HCT116 (cell line): ENCODE results near the gene TFPI2.

Experiments
- CEBPB ChIP-seq: IDR thresholded peaks from 2 replicates; pipeline ENCODE4 v1.6.1; 2012; ENCODE audit warnings: low read depth
- EZH2 ChIP-seq: fragments of 200-600 bp; sonication (generic); IDR thresholded peaks from 2 replicates; pipeline ENCODE4 v1.6.1; 2017; ENCODE audit warnings: antibody characterized with exemption, mixed run types
- EZH2phosphoT487 ChIP-seq: fragments of 200-600 bp; IDR thresholded peaks from 2 replicates; pipeline ENCODE4 v1.6.1; 2018; ENCODE audit warnings: antibody characterized with exemption, borderline replicate concordance
- FOSL1 ChIP-seq: IDR thresholded peaks from 2 replicates; pipeline ENCODE4 v1.6.1; 2012; ENCODE audit warnings: low read depth
- POLR2A ChIP-seq: IDR thresholded peaks from 2 replicates; pipeline ENCODE4 v1.7.0; 2011; ENCODE audit warnings: borderline replicate concordance; ENCODE audit not compliant: insufficient read depth, insufficient read length; ENCODE audit errors: extremely low read depth
- TCF7L2 ChIP-seq: IDR thresholded peaks from 2 replicates; pipeline ENCODE4 v1.7.0; 2011; ENCODE audit warnings: borderline replicate concordance, inconsistent platforms; ENCODE audit not compliant: insufficient read depth, insufficient read length; ENCODE audit errors: extremely low read depth
- TF ChIP-seq, protein P1 (sequence below), 3 experiments: fragments of 200-600 bp in 1 of 3; sonication (generic) in 1 of 3; IDR thresholded peaks in 2 of 3; conservative IDR thresholded peaks in 1 of 3; 2 replicates each; pipeline ENCODE4 v1.5.1; 2012 to 2017; ENCODE audit warnings: low read depth in 2 of 3, low read length in 2 of 3, antibody characterized with exemption in 1 of 3, borderline replicate concordance in 1 of 3, control low read depth in 1 of 3, mild to moderate bottlenecking in 1 of 3, mixed read lengths in 1 of 3, mixed run types in 1 of 3, moderate library complexity in 1 of 3; ENCODE audit not compliant: insufficient read depth in 1 of 3
- TF ChIP-seq, protein P2 (sequence below): IDR thresholded peaks from 2 replicates; pipeline ENCODE4 v1.6.1; 2012

DNA sequence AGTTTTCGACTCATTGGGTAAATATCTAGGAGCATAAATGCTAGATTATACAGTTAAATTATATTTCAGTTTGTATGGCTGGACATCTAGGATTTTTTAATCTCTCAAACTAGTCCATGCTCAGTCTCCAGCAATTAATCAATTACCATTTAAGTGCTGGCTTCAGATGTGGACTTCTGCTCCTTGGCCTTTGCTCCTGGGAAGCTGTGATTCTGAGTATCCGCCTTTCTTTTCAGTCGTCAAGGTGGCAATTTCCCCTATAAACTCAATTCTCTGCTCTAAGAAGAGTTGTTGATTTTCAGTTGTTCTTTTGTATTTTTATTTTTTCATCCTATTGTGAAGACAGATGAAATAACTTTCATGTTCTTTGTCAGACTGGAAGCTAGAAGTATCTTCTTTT is 23.7 kb downstream of the TFPI2 start:
- TF ChIP-seq EZH2phosphoT487 (no peak), FOSL1 (no peak), EZH2 (no peak), POLR2A (no peak), TCF7L2 (no peak), CEBPB (no peak)
- TF ChIP-seq, protein P1, sequence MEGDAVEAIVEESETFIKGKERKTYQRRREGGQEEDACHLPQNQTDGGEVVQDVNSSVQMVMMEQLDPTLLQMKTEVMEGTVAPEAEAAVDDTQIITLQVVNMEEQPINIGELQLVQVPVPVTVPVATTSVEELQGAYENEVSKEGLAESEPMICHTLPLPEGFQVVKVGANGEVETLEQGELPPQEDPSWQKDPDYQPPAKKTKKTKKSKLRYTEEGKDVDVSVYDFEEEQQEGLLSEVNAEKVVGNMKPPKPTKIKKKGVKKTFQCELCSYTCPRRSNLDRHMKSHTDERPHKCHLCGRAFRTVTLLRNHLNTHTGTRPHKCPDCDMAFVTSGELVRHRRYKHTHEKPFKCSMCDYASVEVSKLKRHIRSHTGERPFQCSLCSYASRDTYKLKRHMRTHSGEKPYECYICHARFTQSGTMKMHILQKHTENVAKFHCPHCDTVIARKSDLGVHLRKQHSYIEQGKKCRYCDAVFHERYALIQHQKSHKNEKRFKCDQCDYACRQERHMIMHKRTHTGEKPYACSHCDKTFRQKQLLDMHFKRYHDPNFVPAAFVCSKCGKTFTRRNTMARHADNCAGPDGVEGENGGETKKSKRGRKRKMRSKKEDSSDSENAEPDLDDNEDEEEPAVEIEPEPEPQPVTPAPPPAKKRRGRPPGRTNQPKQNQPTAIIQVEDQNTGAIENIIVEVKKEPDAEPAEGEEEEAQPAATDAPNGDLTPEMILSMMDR (IDR thresholded peaks at IDR 0.05 in 2 of 3, conservative IDR thresholded peaks at IDR 0.05 in 1 of 3; ENCODE audit: borderline replicate concordance in 1 of 3, insufficient read depth in 1 of 3, low read depth in 2 of 3, low read length in 2 of 3): no peak
- TF ChIP-seq, protein P2, sequence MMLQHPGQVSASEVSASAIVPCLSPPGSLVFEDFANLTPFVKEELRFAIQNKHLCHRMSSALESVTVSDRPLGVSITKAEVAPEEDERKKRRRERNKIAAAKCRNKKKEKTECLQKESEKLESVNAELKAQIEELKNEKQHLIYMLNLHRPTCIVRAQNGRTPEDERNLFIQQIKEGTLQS: no peak
